NB4 (cell line): ENCODE measurements around the gene ERBB4.

Source experiments
- CTCF ChIP-seq: IDR thresholded peaks from one replicate; pipeline ENCODE4 v1.5.1; 2012; ENCODE audit warnings: low read depth, low read length
- MYC ChIP-seq: IDR thresholded peaks from 2 replicates; pipeline ENCODE4 v1.6.1; 2011; ENCODE audit warnings: low read depth, low read length
- POLR2A ChIP-seq: IDR thresholded peaks from 2 replicates; pipeline ENCODE4 v1.6.1; 2011; ENCODE audit warnings: mild to moderate bottlenecking; ENCODE audit not compliant: insufficient read length; ENCODE audit errors: extremely low read depth

- TF ChIP-seq CTCF (no peak), POLR2A (no peak), MYC (no peak)
Observed at GRCh38 chr2:211364911-211365310, 1173.7 kb downstream of the ERBB4 start.
